ENCODE data around the gene GPR35.

GRCh38 chr2:240615396-240615795 lies 9.9 kb upstream of the GPR35 start:
- TF ChIP-seq POLR2AphosphoS5 (IDR thresholded peaks at IDR 0.05; ENCODE audit: low read depth, low read length) (no peak), POLR2A (IDR thresholded peaks at IDR 0.05; ENCODE audit: low read depth, low read length) (no peak), POU2F2 (IDR thresholded peaks at IDR 0.05; ENCODE audit: low read depth, low read length) (no peak), TAF1 (IDR thresholded peaks at IDR 0.05; ENCODE audit: low read depth, low read length) (no peak), PAX5 (IDR thresholded peaks at IDR 0.05; ENCODE audit: insufficient read depth, low read length, severe bottlenecking) (no peak), SPI1 (IDR thresholded peaks at IDR 0.05; ENCODE audit: low read depth, low read length) (no peak)
